T-helper 2 cell treated with Interferon-gamma antibody and Interleukin-4, amounts not matched to agents 5 μg/mL and 100 μg/mL, for 36 hours (primary cell): ENCODE results near the gene BCL7C.
A peak's percentile ranks its signal among the peaks of the same experiment; 100 is the strongest.
"Not testable (repeated sequence)": the region's sequence is repeated elsewhere in the genome, so short reads cannot be mapped to it uniquely, and the experiment has no call there.

Experiments
- DNase-seq: peaks from one replicate; pipeline ENCODE4 v3.0.0; 2021; ENCODE audit warnings: low spot score
- H3K27ac Mint-ChIP-seq: one replicate; pipeline ENCODE4 v1.8.0; 2021; ENCODE audit warnings: mild to moderate bottlenecking, mixed read lengths
- H3K27me3 Mint-ChIP-seq: one replicate; pipeline ENCODE4 v1.8.0; 2021; ENCODE audit warnings: low read depth, mixed read lengths
- H3K36me3 Mint-ChIP-seq: one replicate; pipeline ENCODE4 v1.8.0; 2021; ENCODE audit warnings: low read depth, mixed read lengths
- H3K4me1 Mint-ChIP-seq: one replicate; pipeline ENCODE4 v1.8.0; 2021; ENCODE audit warnings: low read depth, mixed read lengths
- H3K4me3 Mint-ChIP-seq: one replicate; pipeline ENCODE4 v1.8.0; 2022; ENCODE audit warnings: mild to moderate bottlenecking, moderate library complexity, mixed read lengths
- H3K9me3 Mint-ChIP-seq: one replicate; pipeline ENCODE4 v1.8.0; 2021; ENCODE audit warnings: mixed read lengths

BCL7C gene

DNA sequence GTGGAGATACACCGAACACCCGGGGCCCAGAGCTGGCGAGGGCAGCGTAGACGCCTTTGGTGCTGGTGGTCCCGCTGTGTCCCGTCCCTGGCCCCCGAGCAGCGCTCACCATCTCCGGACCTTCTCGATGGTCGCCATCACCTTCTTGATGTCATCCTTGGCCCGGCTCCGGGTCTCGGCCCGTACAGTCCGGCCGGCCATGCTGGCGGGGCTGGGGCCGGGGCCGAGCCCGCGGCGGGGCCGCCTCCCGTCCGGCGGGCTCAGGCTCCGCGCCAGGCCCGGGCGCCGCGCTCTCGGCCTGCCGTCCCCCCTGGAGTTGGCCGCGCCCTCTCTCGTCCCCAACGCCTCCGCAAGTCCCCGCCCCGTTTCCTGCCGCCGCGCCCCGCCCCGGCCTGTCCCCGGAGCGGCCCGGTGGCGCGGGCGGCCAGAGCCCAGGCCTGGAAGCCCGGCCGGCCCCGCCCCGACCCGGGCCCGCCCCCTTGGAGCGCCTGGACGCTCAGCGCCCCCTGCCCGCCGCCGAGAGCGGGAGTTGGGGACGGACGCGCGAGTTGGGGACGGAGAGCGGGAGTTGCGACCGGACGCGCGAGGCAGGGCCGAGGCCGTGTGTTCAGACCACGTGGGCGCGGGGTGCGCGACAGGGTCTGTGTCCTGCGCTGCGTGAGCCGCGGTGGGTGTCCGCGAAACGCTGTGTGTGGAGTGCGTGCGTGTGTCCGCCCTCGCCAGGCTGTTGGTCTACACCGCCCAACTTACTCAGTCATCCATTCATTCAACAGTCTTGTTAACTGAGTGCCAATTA, at the start of gene BCL7C:
BCL7C (minus strand) TSS at position 334 of the 796 bp plus-strand sequence; CDS start at position 201, 133 bp downstream.
- H3K27me3 Mint-ChIP-seq: no peaks in the 10 kb centered on the region
- peaks cover 29% of the 10 kb centered on the region for H3K4me1 Mint-ChIP-seq
- H3K36me3 Mint-ChIP-seq: peaks cover 9% of the 10 kb centered on the region
- H3K9me3 Mint-ChIP-seq: no peaks in the 10 kb centered on the region
- peak; percentile 92 for DNase-seq
- peak within 1 kb of the TSS; percentile 90 for H3K27ac Mint-ChIP-seq
- H3K4me3 Mint-ChIP-seq: peak within 1 kb of the TSS; percentile 95

DNA sequence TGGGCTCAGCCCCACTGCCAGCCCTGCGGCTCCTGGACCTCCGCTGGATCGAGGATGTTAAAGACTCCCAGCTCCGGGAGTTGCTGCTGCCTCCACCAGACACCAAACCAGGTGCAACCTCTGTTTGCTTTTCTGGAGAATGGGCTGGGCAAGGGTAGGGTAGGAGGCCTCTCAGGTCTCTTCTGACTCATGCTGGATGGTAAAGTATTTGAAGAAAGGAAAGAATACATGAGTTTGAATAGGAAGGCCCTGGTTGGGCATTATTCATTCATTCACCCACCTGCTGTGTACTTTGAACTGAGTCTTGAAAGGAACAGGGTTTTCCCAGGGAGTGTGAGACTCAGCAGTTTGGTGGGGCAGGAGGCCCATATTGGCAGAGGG, 48.5 kb upstream of the BCL7C start:
- Mint-ChIP-seq H3K27ac (peak overlapping the region; percentile 60), H3K4me3 (peak overlapping the region; percentile 73), H3K36me3 (peaks cover 21% of the 10 kb centered on the region), H3K4me1 (peaks cover 18% of the 10 kb centered on the region), H3K9me3 (no peaks in the 10 kb centered on the region), H3K27me3 (no peaks in the 10 kb centered on the region)
- no peak for DNase-seq

DNA sequence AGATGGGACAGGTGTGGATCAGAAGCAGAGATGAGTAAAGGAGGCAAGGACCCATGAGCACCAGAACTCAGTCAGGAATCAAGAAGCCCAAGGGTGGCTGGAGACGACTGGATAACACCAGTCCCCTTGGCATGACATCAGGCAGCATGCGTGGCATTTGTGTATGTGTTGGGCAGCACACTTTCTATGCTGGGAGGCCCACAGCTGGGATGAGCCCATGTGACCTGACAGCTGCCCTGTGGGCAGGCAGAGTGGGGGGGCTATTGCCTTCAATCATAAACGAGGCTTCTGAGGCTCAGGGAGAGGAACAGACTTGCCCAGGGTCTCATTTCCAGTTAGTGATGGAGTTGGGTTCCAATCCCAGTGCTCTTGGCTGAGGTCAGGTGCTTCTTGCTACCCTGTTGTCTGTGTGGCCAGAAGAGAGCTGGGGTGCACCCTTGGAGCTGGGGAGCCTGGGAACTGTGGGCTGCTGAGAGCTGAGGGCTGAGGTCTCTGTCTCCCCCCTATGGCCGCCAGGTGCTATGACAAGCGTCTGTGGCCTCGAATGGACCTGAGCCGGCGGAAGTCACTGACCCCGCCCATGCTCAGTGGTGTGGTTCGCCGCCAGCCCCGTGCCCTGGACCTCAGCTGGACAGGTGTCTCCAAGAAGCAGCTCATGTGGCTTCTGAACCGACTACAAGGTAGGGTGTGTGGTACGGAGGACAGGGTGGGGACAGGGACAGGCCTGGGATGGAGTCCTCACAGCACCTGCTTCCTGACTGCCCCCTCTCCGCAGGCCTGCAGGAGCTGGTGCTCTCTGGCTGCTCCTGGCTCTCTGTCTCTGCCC, 47.9 kb upstream of the BCL7C start:
- Mint-ChIP-seq H3K4me3 (peak overlapping the region; percentile 73), H3K36me3 (peaks cover 23% of the 10 kb centered on the region), H3K27me3 (no peaks in the 10 kb centered on the region), H3K4me1 (peaks cover 20% of the 10 kb centered on the region), H3K27ac (peak overlapping the region; percentile 45), H3K9me3 (no peaks in the 10 kb centered on the region)
- DNase-seq: peak; percentile 72

DNA sequence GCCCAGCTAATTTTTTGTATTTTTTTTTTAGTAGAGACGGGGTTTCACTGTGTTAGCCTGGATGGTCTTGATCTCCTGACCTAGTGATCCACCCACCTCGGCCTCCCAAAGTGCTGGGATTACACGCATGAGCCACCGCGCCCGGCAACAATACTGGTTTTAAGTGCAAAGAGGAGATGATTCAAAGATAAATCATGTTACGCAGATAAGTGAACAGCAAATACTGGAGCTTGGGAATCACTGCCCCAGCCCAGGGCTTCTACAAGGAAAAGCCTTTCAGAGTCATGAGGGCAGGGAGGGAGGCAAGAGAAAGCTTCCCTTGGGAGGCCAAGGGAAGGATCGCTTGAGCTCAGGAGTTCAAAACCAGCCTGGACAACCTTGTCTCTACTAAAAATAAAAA, 45.7 kb upstream of the BCL7C start:
- H3K9me3 Mint-ChIP-seq, H3K27me3 Mint-ChIP-seq, H3K27ac Mint-ChIP-seq, H3K4me3 Mint-ChIP-seq, DNase-seq: not testable (repeated sequence)
- H3K36me3 Mint-ChIP-seq: peaks cover 19% of the 10 kb centered on the region
- peaks cover 29% of the 10 kb centered on the region for H3K4me1 Mint-ChIP-seq

DNA sequence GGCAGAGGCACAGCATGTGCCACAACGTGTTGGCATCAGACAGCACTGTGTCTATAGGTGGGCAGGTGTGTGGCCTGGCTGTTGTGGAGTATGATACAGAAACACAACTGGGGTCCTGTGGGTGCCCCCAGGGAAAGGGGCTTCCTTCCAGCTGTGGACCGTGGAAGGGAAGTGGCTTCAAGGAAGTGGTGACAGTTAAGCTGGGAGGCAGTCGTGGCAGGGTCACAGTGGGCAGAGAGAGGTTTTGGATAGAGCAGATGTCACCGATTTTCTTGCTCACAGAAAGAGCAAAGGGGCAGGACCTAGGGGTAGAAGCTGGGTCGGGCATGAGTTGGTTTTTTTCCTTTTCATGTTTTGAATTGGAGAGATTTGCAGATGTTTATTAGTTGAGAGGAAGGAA, 43.8 kb upstream of the BCL7C start:
- H3K9me3 Mint-ChIP-seq: no peaks in the 10 kb centered on the region
- peak overlapping the region; percentile 63 for H3K27ac Mint-ChIP-seq
- H3K4me1 Mint-ChIP-seq: peaks cover 27% of the 10 kb centered on the region
- no peak overlapping the region for H3K4me3 Mint-ChIP-seq
- no peak for DNase-seq
- no peaks in the 10 kb centered on the region for H3K27me3 Mint-ChIP-seq
- H3K36me3 Mint-ChIP-seq: peaks cover 11% of the 10 kb centered on the region

DNA sequence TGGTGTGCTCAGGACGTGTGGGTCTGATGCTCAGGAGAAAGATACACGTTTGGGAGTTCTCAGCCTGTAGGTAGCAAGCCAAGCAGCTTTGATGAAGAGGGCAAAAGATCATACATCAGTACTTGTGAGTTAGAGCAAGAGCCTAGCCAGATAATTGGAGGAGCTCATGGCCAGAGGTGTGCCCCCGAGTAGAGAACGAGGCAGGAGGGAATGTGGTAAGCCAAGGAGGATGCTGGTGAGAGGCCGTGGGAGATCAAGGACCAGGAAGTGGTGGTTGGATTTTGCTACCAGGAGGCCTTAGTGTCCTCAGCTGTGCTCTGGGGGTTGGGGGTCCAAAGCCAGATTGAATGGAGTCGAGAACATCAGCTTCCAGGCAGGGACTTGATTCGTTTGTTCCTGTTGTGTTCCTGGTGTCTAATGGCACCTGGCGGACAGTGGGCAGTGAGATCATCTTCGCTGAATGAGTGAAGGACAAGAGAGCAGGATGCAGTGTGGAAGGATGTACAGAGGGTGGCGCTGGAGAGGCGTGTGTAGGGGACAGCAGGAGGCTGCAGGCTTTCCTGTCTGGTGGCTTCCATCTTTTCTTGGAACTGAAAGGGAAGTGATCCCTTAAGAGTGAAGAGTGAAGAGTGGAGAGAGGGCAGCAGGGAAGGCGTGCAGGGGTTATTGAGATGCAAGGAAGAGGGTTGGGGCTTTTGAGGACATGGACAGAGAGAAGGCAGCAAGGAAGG, 41.1 kb upstream of the BCL7C start:
- DNase-seq: peak; percentile 33
- H3K27ac Mint-ChIP-seq: peak overlapping the region; percentile 33

DNA sequence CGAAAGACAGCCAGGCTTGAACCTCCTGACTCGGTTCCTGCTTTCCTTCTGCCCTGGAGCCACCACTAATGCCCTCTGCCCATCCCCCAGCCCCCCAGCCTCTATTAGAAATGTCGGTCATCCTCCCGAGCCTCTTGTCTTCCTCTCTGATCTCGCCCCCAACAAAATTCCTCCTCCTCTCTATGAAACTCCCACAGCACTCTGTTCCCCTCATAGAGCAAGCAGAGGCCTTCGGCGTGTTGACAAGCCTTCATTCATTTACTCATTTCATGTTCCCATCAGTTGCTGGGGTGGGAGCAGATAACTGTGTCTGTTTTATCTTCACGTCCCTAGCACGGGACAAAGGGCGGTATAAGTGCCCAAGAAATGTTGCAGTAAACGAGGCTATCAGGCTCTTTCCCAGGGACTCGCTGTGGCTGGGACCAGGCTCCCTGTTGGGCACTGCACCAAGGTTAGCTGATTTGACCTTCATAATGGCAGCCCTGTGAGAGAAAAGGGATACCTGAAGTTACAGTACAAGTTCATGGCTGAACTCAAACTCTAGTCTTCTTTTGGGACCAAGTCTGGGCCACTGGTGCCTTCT, 37.3 kb upstream of the BCL7C start:
- Mint-ChIP-seq H3K9me3 (no peaks in the 10 kb centered on the region), H3K27ac (no peak overlapping the region), H3K4me3 (no peak overlapping the region), H3K27me3 (no peaks in the 10 kb centered on the region), H3K36me3 (peaks cover 16% of the 10 kb centered on the region), H3K4me1 (peaks cover 17% of the 10 kb centered on the region)
- DNase-seq: no peak

More for the DNA sequence above, 41.1 kb upstream of the BCL7C start:
- Mint-ChIP-seq H3K4me1 (peaks cover 17% of the 10 kb centered on the region), H3K9me3 (no peaks in the 10 kb centered on the region), H3K4me3 (no peak overlapping the region), H3K27me3 (no peaks in the 10 kb centered on the region), H3K36me3 (peaks cover 18% of the 10 kb centered on the region)

DNA sequence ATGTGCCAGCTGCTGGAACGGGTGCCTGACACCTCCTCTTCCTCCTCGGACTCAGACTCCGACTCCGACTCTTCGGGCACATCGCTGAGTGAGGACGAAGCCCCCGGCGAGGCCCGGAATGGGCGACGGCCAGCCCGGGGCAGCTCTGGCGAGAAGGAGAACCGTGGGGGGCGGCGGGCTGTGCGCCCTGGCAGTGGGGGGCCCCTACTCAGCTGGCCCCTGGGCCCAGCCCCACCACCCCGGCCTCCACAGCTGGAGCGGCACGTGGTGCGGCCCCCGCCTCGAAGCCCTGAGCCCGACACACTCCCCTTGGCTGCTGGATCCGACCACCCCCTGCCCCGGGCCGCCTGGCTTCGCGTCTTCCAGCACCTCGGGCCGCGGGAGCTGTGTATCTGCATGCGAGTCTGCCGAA, 36.3 kb upstream of the BCL7C start:
- no peak overlapping the region for H3K4me3 Mint-ChIP-seq
- H3K4me1 Mint-ChIP-seq: peaks cover 18% of the 10 kb centered on the region
- no peak overlapping the region for H3K27ac Mint-ChIP-seq
- peaks cover 15% of the 10 kb centered on the region for H3K36me3 Mint-ChIP-seq
- H3K9me3 Mint-ChIP-seq: no peaks in the 10 kb centered on the region
- H3K27me3 Mint-ChIP-seq: no peaks in the 10 kb centered on the region
- no peak for DNase-seq

DNA sequence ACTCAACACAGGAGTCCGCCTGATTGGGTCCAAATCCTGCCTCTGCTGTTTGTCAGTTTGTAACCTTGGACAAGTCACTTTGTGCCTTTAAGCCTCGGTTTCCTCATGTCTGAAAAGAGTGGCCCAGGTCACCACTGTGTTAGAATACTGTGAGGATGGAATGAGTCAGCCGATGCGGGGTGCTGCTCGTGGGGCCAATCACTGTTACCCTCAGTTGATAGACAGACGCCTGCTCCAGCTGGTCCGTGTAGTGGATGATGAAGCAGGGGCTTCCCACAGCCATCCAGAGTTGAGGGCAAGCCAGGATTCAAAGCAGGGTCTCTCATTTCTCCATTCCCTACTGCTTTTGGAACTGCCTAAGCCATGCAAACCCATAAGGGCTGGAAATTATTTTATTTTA, 35.3 kb upstream of the BCL7C start:
- H3K27ac Mint-ChIP-seq: no peak overlapping the region
- H3K4me3 Mint-ChIP-seq: no peak overlapping the region
- H3K4me1 Mint-ChIP-seq: peaks cover 17% of the 10 kb centered on the region
- no peaks in the 10 kb centered on the region for H3K9me3 Mint-ChIP-seq
- DNase-seq: no peak
- H3K27me3 Mint-ChIP-seq: no peaks in the 10 kb centered on the region
- peaks cover 15% of the 10 kb centered on the region for H3K36me3 Mint-ChIP-seq

DNA sequence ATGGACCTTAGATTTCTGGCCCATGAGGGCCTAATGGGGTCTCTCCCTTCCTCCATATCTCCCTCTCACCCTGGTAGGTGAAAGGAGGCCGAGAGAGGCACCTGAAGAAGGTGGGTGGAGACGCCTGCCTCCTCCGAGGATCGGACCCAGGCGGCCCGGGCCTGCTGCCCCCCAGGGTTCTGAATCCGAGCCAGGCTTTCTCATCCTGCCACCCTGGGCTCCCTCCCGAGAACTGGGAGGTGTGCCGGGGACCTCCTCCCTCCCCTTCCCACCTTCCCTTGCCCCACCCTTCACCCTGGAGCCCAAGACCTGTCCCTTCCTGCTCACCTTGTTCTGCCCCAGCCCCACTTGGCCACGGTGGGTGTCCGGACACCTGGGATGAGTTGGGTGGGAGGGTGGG, 34.5 kb upstream of the BCL7C start:
- Mint-ChIP-seq H3K27ac (no peak overlapping the region), H3K4me1 (peaks cover 17% of the 10 kb centered on the region), H3K36me3 (peaks cover 15% of the 10 kb centered on the region), H3K27me3 (no peaks in the 10 kb centered on the region), H3K4me3 (no peak overlapping the region), H3K9me3 (no peaks in the 10 kb centered on the region)
- DNase-seq: no peak

DNA sequence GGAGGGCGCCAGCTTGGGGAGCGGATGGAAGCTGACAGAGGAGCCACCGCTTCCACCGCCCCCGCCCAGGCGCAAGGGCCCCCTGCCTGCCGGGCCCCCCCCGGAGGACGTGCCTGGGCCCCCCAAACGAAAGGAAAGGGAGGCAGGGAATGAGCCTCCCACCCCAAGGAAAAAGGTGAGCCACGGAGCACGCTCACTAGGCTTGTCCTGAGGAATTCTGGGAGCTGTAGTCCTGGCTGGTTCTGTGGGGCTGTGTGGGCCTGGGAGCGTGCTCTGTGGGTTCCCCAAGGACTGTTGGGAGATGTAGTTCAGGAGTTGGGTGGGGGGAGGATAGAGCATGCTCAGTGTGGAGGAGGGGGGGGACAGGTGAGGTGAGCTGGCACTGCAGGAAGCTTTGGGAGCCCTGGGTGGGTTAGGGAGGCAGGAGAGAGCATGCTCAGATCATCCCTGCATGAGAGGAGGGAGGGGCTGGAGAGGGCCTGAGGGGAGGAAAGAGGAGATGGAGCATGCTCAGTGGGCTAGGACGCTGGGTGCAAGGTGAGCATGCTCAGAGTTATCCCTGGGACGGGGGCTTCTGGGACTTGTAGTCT, 34.0 kb upstream of the BCL7C start:
- peak; percentile 29 for DNase-seq
- Mint-ChIP-seq H3K27me3 (no peaks in the 10 kb centered on the region), H3K9me3 (no peaks in the 10 kb centered on the region), H3K36me3 (peaks cover 15% of the 10 kb centered on the region), H3K4me1 (peaks cover 17% of the 10 kb centered on the region), H3K27ac (no peak overlapping the region), H3K4me3 (no peak overlapping the region)

DNA sequence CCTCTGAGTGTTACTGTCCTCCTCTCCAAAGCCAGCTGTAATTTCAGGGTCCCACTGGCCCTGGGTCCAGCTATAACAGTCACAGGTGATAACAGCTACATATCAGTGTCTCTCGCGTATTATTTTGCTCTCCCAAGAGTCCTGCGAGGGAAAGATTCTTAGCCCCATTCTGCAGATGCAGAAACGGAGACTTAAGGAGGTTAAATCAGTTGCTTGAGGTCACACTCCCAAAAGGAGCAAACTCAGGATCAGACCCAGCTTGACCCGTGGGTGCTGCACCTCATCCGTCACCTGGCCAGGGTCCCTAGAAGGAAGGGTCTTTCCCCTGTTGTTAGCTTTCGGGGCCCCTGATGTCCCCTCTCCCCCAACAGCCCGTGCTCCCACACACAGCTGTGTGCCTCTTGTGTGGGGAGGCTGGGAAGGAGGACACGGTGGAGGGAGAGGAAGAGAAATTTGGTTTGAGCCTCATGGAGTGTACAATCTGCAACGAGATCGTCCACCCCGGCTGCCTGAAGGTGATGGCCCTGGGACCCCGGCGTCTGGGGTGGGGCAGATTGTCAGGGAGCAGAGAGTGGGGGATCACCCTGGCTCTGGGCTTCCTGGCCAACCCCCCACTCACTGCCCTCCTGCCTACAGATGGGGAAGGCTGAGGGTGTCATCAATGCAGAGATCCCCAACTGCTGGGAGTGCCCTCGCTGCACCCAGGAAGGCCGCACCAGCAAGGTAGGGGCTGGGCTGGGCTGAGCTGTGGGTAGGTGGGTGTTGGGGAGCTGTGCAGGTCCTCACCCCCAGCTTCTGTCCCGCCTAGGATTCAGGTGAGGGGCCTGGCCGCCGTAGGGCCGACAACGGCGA, 33.3 kb upstream of the BCL7C start:
- peak overlapping the region; percentile 57 for H3K27ac Mint-ChIP-seq
- no peak for DNase-seq
- H3K4me1 Mint-ChIP-seq: peaks cover 18% of the 10 kb centered on the region
- H3K27me3 Mint-ChIP-seq: no peaks in the 10 kb centered on the region
- peaks cover 12% of the 10 kb centered on the region for H3K36me3 Mint-ChIP-seq
- no peaks in the 10 kb centered on the region for H3K9me3 Mint-ChIP-seq
- H3K4me3 Mint-ChIP-seq: no peak overlapping the region
